Prostate gland (tissue), 2 donors: ENCODE data around the gene TMEM267. TPM values are rescaled to one million over a fixed set of nuclear protein-coding genes. Genes with fewer than 3 reads are reported as not detected.
"Not testable (repeated sequence)": the region's sequence is repeated elsewhere in the genome, so short reads cannot be mapped to it uniquely, and the experiment has no call there.

ENCODE experiments used
- DNase-seq: peaks from one replicate; pipeline ENCODE4 v3.0.0-alpha.2; 2019; ENCODE audit warnings: low spot score
- H3K27ac ChIP-seq, 2 donors: fragments of 200-600 bp; sonication (generic); 2 replicates each; pipeline ENCODE4 v1.5.1; 2017 to 2019
- H3K27me3 ChIP-seq: fragments of 200-600 bp; sonication (generic); replicated peaks from 2 replicates; pipeline ENCODE4 v1.5.1; 2019; ENCODE audit not compliant: insufficient read depth
- H3K36me3 ChIP-seq, 2 donors: fragments of 200-600 bp; sonication (generic); 1 replicate in 1 of 2; 2 replicates in 1 of 2; pipeline versions ENCODE4 v1.5.1 to v1.8.1; 2017 to 2019
- H3K4me1 ChIP-seq: fragments of 200-600 bp; sonication (generic); replicated peaks from 2 replicates; pipeline ENCODE4 v1.5.1; 2019
- H3K4me3 ChIP-seq, 2 donors: fragments of 200-600 bp; sonication (generic); 2 replicates each; pipeline ENCODE4 v1.5.1; 2017 to 2019
- H3K9me3 ChIP-seq: fragments of 200-600 bp; sonication (generic); 2 replicates; pipeline ENCODE4 v1.5.1; 2017
- POLR2A ChIP-seq: fragments of 450-650 bp; IDR thresholded peaks from one replicate; pipeline ENCODE4 v1.6.1; 2016; ENCODE audit warnings: antibody characterized with exemption, mild to moderate bottlenecking
- POLR2AphosphoS5 ChIP-seq: sonication (generic); formaldehyde crosslinking; IDR thresholded peaks from one replicate; pipeline ENCODE4 v1.6.1; 2017; ENCODE audit warnings: antibody characterized with exemption
- WGBS: methylation state at CpG from one replicate; pipeline ENCODE4 v1.1.5; 2018; 5-methylcytosine and 5-hydroxymethylcytosine counted together
- intact Hi-C: fragments of 100-400 bp; cut with DNase I; formaldehyde crosslinking; loops from one replicate; pipeline ENCODE4 v1.14.2; 2022
- total RNA-seq, 2 donors: library from RNA; depleted of rRNA; stranded (reverse); fragments of >200 nt; gene quantifications; one replicate each; pipeline ENCODE4 v1.1.0, GENCODE V29; 2016
- TF ChIP-seq, protein P1 (sequence below), 4 experiments: fragments of 200-600 bp in 2 of 4; fragments of 450-650 bp in 2 of 4; sonication (generic) in 2 of 4; IDR thresholded peaks; 1 replicate in 3 of 4; 2 replicates in 1 of 4; pipeline ENCODE4 v1.5.1; 2016 to 2019; ENCODE audit warnings: antibody characterized with exemption in 4 of 4, mild to moderate bottlenecking in 2 of 4, moderate library complexity in 2 of 4

The TMEM267 gene
- total RNA-seq, 2 donors from 2014 or later = 11.8 to 14.9 TPM

GRCh38 chr5:43432486-43433375, 50.9 kb downstream of the TMEM267 start:
- TF ChIP-seq, protein P1, sequence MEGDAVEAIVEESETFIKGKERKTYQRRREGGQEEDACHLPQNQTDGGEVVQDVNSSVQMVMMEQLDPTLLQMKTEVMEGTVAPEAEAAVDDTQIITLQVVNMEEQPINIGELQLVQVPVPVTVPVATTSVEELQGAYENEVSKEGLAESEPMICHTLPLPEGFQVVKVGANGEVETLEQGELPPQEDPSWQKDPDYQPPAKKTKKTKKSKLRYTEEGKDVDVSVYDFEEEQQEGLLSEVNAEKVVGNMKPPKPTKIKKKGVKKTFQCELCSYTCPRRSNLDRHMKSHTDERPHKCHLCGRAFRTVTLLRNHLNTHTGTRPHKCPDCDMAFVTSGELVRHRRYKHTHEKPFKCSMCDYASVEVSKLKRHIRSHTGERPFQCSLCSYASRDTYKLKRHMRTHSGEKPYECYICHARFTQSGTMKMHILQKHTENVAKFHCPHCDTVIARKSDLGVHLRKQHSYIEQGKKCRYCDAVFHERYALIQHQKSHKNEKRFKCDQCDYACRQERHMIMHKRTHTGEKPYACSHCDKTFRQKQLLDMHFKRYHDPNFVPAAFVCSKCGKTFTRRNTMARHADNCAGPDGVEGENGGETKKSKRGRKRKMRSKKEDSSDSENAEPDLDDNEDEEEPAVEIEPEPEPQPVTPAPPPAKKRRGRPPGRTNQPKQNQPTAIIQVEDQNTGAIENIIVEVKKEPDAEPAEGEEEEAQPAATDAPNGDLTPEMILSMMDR (IDR thresholded peaks at IDR 0.05) = no peak
- TF ChIP-seq POLR2AphosphoS5 = peak; percentile 94
- Histone ChIP-seq H3K4me3 (no peak overlapping the region), H3K4me1 (peaks cover 10% of the 10 kb centered on the region), H3K36me3 (no peaks in the 10 kb centered on the region), H3K9me3 (no peaks in the 10 kb centered on the region), H3K27me3 (no peaks in the 10 kb centered on the region), H3K27ac (peak overlapping the region; percentile 3 to 61)
- intact Hi-C loops = no loop called here
- peak; percentile 90 for DNase-seq
- WGBS = 33% methylated on average over 3 of the region's 3 CpGs

DNA sequence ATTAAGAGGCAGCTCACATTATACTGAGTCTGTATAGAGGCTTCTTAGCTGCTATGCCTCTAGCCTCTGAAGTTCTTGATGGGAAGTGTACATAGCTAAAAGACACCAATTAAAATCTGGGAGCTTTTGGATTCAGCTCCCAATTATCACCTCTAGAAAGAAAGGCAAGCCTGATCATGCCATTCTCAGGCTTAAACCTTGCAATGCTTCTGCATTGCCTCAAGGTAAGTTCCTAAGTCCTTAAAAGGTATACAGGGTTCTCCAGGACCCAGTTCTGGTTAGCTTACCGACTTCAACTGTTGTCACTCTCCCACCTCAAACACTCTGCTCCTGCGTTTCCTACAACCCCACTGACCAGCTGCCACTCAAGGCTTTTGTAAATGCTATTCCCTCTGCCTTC, 54.0 kb downstream of the TMEM267 start:
- intact Hi-C loops = no loop called here
- no peaks in the 10 kb centered on the region for H3K36me3 ChIP-seq
- no peak overlapping the region for H3K4me3 ChIP-seq
- H3K4me1 ChIP-seq = peaks cover 10% of the 10 kb centered on the region
- 56% methylated on average over 2 of the region's 2 CpGs for WGBS
- TF ChIP-seq, protein P1 (IDR thresholded peaks at IDR 0.05) = no peak
- TF ChIP-seq POLR2A (no peak), POLR2AphosphoS5 (no peak)
- DNase-seq = no peak
- H3K9me3 ChIP-seq = no peaks in the 10 kb centered on the region
- no peak overlapping the region for H3K27ac ChIP-seq
- H3K27me3 ChIP-seq = no peaks in the 10 kb centered on the region

DNA sequence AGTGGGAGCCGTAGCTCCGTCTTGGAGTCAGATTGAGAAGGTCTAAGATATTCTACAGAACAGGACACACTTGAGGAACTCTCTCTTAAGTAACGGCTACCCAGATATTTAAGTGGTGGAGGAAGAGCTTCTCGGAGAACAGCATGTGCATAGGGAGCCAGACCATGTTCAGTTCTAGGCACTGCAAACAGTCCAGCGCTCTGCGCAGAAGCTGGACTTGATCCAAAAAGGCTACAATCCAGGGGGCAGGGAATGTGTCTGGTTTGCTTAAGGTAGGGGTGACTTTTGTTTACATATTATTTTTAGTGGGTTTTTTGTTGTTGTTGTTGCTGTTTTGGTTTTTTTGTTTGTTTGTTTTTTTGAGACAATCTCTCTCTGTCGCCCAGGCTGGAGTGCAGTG, 54.6 kb downstream of the TMEM267 start:
- no peaks in the 10 kb centered on the region for H3K36me3 ChIP-seq
- TF ChIP-seq, protein P1 (IDR thresholded peaks at IDR 0.05) = no peak
- TF ChIP-seq POLR2A (no peak), POLR2AphosphoS5 (no peak)
- no peaks in the 10 kb centered on the region for H3K27me3 ChIP-seq
- H3K4me3 ChIP-seq = no peak overlapping the region
- 93% methylated on average over 7 of the region's 7 CpGs for WGBS
- no peak for DNase-seq
- no peak overlapping the region for H3K27ac ChIP-seq
- H3K4me1 ChIP-seq = peaks cover 10% of the 10 kb centered on the region
- intact Hi-C loops = no loop called here
- no peaks in the 10 kb centered on the region for H3K9me3 ChIP-seq

- H3K27ac ChIP-seq = no peak overlapping the region
- 72% methylated on average over 4 of the region's 4 CpGs for WGBS
- no peaks in the 10 kb centered on the region for H3K4me1 ChIP-seq
- no peaks in the 10 kb centered on the region for H3K36me3 ChIP-seq
- H3K4me3 ChIP-seq = no peak overlapping the region
- no peak for DNase-seq
- H3K9me3 ChIP-seq = no peaks in the 10 kb centered on the region
- intact Hi-C loops = no loop called here
- TF ChIP-seq POLR2AphosphoS5 (no peak), POLR2A (no peak)
- TF ChIP-seq, protein P1 (IDR thresholded peaks at IDR 0.05) = no peak
- H3K27me3 ChIP-seq = no peaks in the 10 kb centered on the region
Measured at GRCh38 chr5:43427306-43427705, 56.4 kb downstream of the TMEM267 start.

DNA sequence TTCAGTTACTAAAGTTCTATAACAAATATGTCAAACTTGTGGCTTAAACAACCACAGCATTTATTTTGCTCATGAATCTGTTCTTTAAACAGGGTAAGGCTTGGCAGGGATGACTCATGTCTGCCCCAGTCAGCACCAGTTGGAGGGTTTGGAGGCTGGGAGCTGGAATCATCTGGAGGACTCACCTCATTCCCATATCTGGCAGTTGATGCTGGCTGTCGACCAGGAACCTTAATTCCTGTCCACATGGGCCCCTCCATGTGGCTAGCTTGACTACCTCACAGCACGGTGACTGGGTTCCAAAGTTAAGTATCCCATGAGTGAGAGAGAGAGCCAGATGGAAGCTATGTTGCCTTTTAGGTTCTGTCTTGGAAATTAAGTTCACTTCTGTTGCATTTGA, 57.7 kb downstream of the TMEM267 start:
- TF ChIP-seq POLR2AphosphoS5 (no peak), POLR2A (no peak)
- TF ChIP-seq, protein P1 (IDR thresholded peaks at IDR 0.05) = no peak
- no peaks in the 10 kb centered on the region for H3K4me1 ChIP-seq
- H3K4me3 ChIP-seq = no peak overlapping the region
- DNase-seq = no peak
- no peaks in the 10 kb centered on the region for H3K36me3 ChIP-seq
- intact Hi-C loops = no loop called here
- 76% methylated on average over 2 of the region's 2 CpGs for WGBS
- no peaks in the 10 kb centered on the region for H3K9me3 ChIP-seq
- H3K27me3 ChIP-seq = no peaks in the 10 kb centered on the region
- H3K27ac ChIP-seq = no peak overlapping the region

DNA sequence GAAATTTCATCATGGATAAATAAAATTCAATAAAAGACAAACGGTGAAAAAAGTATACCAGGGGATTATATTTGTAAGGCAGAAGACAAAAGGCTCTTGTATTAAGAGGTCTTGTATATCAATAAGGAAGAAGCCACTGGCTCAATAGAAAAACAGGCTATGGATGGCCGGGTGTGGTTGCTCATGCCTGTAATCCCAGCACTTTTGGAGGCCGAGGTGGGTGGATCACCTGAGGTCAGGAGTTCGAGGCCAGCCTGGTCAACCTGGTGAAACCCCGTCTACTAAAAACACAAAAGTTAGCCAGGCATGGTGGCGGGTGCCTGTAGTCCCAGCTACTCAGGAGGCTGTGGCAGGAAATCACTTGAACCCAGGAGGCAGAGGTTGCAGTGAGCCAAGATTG, 60.6 kb downstream of the TMEM267 start:
- DNase-seq, H3K27me3 ChIP-seq, H3K4me1 ChIP-seq, H3K36me3 ChIP-seq, H3K27ac ChIP-seq, H3K9me3 ChIP-seq, H3K4me3 ChIP-seq, intact Hi-C loops: not testable (repeated sequence)
- 77% methylated on average over 6 of the region's 6 CpGs for WGBS
